Measurements from ENCODE around the gene BCL6. TPM values are rescaled to one million over a fixed set of nuclear protein-coding genes. Genes with fewer than 3 reads are reported as not detected.

The BCL6 gene
- total and polyA plus RNA-seq, 2 of the 8 experiments (the other 6 are each of a cell fraction or from before 2014, with no cell fraction given) = 5.7 to 10.4 TPM

GRCh38 chr3:187740421-187741399, 4.6 kb downstream of the BCL6 start (continued):
- TF ChIP-seq E2F6 (IDR thresholded peaks at IDR 0.05) (no peak), KDM4A (IDR thresholded peaks at IDR 0.05; ENCODE audit: low read depth, low read length, severe bottlenecking) (no peak), CEBPB (IDR thresholded peaks at IDR 0.05; ENCODE audit: low read depth, low read length) (no peak), SP4 (IDR thresholded peaks at IDR 0.05; ENCODE audit: low read length) (peak; percentile 73; the same call in 1 of the 2 replicates), CTCF (IDR thresholded peaks at IDR 0.05; ENCODE audit: control extremely low read depth in 1 of 3, insufficient read depth in 1 of 3, low read depth in 1 of 3, low read length in 3 of 3) (peak; percentile 81 to 92 (median 85)), JUND (IDR thresholded peaks at IDR 0.05; ENCODE audit: low read length) (0 out of 2 replicates have a peak, but pooled peaks have one; percentile 12), CTBP2 (IDR thresholded peaks at IDR 0.05; ENCODE audit: borderline replicate concordance, insufficient read depth, insufficient read length, low read length) (peak; percentile 27), GABPA (IDR thresholded peaks at IDR 0.05; ENCODE audit: borderline replicate concordance, insufficient read depth, low read length) (no peak), EZH2 (IDR thresholded peaks at IDR 0.05; ENCODE audit: low read depth, low read length, severe bottlenecking) (peak; percentile 30)
